IPS-11a (cell line): Measurements from ENCODE around the gene DUSP28.

ENCODE experiments used
- H3K4me3 ChIP-seq: one replicate; pipeline ENCODE4 v1.5.1; 2013; ENCODE audit warnings: low read depth, low read length, control low read depth

The DUSP28 gene

DNA sequence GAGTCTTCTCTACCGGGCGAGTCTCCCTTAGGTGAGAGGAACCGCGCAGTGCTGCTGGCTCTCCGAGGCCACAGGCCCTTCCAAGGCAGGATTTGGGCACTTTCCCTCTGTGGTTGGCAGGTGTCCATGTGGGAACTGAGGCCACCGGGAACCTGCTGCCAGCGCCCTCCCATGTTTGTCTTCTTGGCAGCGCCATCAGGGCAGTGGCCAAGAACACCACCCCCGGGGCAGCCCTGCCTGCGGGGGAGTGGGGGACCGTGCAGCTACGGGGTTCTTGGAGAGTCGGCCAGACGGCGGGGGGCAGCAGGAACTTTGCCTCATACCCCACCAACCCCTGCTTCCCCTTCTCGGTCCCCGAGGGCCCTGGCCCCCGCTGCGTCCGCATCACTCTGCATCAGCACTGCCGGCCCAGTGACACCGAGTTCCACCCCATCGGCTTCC, 36.4 kb downstream of the DUSP28 start:
- no peak overlapping the region for H3K4me3 ChIP-seq

DNA sequence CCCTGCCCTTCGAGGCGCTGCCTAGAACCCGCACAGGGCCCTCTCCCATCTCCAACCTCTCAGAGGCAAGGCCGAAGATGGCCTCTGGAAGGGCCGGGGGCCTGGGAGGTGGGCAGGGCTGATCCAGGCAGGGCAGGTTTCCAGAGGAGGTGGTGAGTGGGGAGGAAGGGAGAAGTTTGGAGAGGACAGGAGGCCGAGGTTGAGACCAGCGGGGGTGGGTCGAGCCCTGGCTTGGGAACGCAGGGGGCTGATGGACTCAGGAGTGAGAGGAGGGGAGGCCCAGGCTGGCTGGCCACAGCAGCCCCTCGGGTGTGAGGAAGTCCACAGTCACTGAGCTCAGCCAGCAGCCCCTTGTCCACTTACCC, 36.9 kb downstream of the DUSP28 start:
- no peak overlapping the region for H3K4me3 ChIP-seq

DNA sequence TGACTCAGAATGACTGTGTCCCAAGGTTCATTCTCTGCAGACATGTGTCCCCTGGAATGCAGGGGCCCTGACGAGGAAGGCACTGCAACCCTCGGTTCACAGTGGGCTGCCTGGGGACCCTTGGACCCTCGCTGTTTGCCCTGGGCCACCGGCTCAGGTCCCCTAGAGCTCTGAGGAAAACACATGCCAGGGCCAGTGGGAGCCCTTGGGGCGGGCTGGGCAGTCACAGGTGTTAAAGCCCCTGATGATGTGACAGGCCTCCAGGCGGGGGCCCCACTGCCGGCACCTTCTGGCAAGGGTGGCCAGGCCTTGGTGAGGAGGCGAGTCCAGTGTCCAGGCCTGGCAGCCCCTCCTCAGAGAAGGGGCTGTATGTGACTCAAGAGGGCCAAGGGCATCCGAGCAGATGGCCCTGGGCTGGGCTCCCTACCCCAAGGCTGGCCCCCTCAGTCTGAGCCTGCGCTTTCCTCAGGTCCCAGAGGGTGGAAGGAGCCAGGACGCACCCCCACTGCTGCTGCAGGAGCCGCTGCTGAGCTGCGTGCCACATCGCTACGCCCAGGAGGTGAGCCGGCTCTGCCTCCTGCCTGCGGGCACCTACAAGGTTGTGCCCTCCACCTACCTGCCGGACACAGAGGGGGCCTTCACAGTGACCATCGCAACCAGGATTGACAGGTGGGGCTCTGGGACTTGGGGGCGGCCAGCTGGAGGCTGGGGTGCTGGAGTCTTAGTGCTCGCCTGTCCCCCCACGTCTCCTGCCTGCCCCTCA, 37.4 kb downstream of the DUSP28 start:
- no peak overlapping the region for H3K4me3 ChIP-seq

DNA sequence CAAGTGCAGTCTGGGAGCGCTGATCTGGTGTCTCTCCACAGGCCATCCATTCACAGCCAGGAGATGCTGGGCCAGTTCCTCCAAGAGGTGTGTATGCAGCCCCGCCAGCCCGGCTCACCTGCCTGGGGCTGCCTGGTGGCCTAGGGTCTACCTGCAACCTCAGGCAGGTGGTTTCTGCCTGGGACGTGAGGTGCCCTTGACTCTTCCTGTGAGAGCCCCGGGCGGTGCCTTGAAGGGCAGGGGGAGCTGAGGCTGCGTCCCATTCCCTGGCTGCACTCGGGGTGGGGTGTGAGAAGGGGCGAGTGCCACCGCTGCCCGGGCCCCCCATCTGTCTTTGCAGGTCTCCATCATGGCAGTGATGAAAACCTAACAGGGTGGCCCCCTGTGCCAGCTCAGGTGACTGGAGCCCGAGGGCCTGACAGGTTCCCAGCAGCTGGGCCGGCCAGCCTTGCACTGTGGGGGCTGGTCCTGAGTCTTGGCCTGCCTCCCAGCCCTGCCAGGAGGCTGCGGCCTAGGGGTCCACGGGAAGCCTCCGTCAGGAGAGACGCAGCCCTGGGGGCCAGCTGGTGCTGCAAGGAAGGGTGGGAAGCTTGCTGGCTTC, 38.3 kb downstream of the DUSP28 start:
- H3K4me3 ChIP-seq: no peak overlapping the region

DNA sequence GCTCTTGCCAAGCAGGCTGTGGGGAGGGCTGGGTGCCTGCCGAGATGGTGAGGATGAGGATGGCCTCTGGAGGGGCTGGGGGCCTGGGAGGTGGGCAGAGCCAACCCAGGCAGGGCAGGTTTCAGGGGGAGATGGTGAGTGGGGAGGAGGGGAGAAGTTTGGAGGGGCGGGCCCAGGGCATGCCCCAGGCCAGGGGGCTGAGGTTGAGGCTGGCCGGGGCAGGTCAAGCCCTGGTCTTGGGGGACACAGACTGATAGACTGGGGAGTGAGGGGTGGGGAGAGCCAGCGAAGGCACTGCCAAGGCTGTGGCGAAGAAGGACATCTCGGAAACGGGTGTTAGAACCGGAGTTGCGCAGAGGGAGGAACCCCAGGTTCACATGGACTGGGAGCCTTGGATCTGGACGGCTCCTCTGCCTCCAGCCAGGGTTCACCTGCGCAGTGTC, 39.0 kb downstream of the DUSP28 start:
- H3K4me3 ChIP-seq: no peak overlapping the region

DNA sequence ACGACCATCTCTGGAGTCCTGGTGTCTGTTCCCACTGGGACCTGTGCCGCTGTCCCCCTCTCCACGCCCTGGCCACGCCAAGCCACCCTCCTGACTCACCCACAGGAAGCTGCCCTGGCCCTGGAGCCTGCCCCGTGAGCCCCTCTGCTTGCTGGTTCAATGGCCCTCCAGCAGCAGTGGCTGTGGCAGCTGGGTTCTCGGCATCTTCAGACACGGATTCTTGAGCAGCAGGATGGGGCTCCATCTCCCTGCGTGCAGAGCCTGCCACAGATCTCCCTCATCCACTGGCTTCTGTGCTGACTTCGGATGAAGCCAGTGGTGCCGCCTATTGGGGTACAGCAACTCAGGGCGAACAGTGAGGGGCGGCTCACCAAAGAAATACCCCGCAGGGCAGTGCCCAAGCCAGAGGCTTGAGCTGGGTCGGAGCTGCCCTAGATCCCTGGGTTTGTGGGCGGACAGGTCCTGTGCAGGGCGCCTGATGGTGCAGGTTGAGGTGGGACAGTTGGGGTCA, 40.3 kb downstream of the DUSP28 start:
- H3K4me3 ChIP-seq: no peak overlapping the region

DNA sequence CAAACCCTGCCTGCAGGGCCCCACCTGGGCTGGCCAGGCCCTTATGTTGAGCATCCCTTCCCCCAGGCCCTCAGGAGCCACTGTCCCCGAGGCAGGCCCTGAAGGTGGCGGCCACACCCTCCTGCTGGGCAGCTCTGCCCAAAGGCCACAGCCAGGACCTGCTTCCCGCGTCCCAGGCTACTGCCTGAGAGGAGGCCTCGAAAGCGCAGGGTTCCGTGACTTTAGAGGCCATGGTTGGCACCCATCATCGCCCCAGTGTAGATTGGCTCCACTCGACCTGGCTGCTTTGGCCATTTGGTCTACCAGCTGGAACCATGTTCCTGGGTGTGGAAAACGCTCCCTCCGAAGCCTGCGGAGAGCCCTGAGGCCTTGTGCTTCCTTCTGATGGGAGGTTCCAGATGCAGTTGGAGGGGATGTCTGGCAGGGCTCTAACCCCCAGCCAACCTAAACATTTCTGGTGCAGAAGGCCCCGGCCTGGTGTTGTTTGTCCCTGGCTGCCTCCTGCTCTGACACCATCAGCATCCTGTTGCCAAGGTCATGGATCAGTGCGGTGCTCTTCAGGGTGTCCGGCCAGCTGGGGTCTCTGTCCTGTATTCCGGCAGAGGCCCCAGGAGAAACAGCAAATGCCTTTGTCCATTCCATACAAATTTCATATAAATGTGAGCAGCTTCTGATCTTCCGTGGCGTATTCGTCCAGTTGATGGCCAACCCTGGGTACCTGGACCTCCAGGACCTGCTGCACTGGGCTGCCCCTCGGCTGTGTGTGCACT, 41.1 kb downstream of the DUSP28 start:
- no peak overlapping the region for H3K4me3 ChIP-seq

DNA sequence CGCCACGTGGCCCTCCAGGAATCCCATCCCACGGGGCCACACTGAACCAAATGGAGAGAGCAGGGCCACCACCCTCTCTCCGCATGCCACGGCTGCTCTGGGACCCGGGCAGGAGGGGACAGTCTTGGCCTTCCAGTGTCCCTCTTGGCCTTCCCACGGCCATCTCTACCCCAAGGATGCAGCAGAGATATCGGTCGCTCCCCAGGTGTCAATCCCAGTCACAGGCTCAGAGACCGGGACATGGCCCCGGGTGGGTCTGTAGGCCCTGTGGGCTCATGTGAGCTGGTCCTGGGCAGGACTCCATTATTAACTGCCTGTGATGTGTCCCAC, 41.6 kb downstream of the DUSP28 start:
- H3K4me3 ChIP-seq: no peak overlapping the region

DNA sequence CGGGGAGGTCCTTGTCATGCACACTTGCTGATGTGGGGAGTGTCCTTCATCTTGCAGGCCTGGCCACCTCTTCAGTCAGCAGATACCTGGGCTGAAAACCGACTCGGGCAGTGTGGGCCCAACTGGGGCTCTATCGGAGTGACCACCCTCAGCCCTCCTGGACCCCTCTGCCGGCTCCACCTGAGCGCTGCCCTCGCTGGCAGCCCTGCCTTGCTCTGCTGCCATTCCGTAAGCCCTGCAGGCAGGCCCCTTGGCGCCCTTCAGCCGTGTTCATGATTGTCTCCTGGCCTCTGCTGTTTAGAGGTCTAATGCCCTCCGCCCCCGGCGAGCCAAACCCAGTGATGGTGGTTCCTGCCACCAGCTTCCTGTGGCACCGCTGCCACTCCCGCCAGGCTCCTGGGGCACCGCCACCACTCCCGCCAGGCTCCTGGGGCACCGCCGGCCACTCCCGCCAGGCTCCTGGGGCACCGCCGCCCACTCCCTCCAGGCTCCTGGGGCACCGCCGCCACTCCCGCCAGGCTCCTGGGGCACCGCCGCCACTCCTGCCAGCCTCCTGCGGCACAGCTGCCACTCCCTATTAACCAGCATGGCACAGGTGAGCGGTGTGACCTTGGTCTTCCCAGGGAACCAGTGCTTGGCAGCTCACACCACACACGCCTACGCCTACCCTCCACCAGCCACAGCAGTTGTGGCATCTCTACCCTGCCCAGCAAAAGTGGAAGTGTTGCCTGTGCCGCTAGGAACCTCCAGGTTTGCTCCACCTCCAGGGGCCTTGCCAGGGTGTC, 42.3 kb downstream of the DUSP28 start:
- H3K4me3 ChIP-seq: no peak overlapping the region

DNA sequence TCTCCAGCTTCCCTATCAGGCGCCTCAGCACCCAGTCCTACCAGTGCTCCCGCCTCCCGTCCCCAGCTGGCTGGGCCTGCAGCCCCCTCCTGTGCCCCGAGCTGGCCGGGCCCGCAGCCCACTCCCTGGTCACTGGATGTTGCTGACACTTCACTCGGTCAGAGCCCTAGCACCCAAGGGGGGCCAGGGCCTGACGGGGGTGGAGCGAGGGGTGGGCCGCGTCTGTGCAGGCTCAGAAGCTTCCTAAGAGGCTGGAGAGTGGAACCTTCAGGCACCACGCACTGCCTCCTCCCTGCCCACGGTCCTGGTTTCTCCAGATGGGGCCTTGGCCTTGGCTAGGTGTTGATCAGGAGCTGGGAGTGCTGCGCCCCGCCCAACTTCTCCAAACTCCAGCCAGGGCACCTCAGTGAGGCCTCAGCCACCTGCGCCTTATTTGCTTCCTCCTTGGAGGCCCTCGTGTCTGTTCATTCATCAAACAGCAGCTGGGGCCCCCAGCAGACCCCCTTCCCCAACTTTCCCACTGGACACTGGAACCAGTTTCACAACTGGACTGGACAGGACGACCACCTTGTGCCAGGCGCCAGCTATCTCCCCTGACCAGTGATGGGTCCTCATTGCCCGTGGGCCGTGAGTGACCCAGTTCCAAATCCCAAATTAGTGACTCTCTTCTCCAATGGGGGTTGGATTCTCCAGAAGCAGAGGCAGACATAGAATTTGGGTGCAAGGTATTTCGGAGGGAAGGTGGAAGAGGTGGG, 43.1 kb downstream of the DUSP28 start:
- H3K4me3 ChIP-seq: no peak overlapping the region

DNA sequence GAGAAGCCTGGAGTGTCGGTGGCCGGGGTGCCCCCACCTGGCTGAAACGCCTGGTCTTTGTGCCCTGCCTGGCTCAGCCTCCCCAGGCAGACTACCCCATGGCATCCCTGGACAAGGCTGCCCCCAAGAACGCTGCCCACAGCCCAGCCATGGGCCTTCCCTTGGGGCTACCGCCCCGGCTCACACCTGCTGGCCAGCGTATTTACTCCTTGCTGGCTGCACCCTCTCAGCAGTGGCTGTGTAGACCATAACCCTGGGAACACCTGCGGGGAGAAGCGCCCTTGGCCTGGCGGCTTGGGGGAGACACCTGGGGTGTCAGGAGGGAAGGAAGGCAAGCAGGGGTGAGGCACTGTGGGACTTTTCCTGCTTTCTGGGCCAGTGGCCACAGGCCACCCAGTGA, 43.7 kb downstream of the DUSP28 start:
- H3K4me3 ChIP-seq: no peak overlapping the region

DNA sequence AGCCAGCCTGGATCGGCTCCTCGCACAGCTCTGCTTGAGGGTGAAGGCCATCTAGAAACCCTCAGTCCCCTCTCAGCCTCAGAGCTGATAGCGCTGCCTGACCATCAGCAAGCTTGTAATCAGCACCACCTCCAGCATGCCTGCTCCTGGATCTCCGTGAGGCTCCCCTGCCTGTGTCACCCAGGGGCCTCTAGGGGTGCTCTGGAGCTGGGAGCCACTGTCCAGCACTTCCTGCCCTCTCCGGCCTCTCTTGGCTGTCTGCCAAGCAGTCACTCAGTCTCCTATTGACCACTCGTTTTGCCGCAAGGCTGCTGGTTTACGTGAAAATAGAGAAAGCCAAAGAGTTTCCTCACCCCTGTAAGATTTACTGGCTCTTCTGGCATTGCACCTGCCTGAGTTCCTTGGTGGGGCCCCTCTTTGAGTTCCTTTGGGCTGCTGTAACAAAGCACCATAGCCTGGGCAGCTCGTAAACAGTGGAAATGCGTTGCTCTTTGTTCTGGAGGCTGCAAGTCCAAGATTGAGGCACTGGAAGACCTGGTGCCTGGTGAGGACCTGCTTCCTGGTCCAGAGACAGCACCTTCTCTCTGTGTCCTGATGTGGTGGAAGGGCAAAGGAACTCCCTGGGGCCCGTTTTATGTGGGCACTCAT, 44.3 kb downstream of the DUSP28 start:
- H3K4me3 ChIP-seq: no peak overlapping the region

DNA sequence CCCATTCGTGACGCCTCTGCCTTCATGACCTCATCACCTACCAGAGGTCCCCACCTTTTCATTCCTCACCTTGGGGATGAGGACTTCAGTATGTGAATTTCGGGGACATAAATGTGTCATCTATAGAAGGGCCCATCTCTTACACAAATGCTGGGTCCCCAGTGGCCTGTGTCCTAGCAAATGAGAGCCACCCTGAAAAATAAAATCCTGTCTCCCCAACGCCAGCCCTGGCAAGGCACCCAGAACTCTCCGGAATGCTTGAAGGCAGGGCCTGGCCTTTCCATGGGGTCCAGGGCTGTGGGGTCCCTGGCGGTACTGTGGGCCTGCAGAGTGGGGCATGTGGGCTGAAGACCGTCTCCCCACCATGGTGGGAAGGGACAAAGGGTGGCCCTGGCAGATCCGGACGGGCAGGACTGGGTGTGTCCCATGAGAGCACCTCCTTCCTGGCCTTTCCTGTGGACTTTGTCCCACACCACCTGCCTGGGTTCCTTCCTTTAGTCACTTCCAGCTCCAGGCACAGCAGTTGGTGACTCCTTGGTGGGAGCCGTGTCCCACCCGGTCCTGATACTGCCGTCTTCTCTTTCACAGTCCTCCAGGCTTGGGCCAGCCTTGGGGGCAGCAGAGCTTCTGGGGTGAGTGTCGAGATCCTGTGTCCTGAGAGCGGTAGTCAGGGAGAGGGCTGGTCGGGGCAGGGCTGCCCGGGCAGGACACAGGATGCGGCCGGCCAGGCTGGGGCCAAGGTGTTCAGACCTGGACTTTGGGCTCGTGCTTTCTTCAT, 45.0 kb downstream of the DUSP28 start:
- no peak overlapping the region for H3K4me3 ChIP-seq

DNA sequence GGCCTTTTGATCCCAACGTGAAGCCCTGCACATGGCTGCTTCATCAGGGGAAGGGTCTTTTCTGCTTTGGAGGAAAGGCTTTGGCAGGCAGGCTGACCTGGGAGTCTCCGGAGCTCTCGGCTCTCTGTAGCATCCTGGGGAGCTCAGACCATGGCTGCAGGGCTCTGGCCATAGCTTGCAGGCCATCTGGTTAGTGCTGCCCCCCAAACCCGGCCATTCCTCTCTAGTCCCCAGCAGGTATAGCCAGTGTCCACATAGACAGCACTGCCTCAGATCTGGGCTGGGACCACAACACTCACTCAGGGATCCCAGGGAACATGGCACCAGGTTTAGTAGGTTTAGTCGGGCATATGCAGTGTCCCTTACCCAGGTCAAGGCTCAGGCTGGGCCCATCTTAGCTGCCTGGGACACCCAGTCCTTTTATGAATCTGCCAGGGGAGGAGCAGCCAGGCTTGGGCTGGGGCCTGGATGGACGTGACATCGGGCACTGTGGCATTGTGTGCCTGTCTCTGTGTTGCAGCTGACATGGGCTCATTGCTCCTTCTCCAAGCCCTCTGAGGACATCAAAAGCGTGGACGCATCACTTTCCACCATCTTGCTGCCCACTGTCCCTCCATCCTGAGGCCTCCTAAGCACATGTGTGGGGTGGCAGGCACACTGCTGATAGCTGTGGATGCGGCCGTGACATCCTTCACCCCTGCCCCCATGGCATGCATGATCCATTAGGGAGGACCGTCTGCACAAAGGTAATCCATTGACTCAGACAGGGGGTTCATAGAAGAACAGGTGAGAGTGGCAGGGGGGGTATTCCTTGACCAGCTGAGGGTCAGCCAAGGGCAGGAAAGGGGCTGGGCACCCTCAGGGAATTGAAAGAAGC, 45.9 kb downstream of the DUSP28 start:
- H3K4me3 ChIP-seq: no peak overlapping the region

DNA sequence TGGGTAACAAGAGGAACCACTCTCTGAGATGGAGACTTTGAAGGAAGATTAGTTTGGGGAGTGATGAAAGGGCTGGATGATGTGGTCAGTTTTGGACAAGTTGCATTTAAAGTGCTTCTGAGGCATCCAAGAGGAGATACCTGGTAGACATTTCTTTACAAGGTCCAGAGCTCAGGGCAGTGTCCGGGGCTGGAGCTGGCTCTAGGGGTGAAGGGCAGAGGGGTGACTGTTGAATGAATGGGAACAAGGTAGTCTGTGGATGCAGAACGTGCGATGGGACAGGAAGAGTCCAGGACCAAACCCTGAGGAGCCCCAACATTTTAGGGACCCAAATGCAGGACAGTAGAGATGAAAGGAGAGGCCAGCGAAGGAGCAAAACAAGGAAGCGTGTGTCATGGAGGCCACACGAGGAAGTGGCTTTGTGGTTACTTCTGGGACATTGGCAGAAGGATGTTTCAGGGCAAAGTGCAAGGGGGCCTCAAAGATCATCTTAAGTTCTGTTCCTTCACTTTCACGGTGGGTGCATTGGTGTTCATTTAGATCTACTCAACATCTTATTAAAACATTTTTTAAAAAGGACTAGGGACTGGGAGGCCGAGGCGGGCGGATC, 51.5 kb downstream of the DUSP28 start:
- no peak overlapping the region for H3K4me3 ChIP-seq
